ENCODE results near the gene THOP1.

- TF ChIP-seq CTCF (IDR thresholded peaks at IDR 0.05) (peak; percentile 57 to 79 (median 70)), POLR2A (IDR thresholded peaks at IDR 0.05) (peak; percentile 15 to 28)
Measured at GRCh38 chr19:2840794-2841791, 55.8 kb downstream of the THOP1 start, which contains the start of gene ZNF555.
